ENCODE measurements around the gene SLF2.

Gene SLF2

DNA sequence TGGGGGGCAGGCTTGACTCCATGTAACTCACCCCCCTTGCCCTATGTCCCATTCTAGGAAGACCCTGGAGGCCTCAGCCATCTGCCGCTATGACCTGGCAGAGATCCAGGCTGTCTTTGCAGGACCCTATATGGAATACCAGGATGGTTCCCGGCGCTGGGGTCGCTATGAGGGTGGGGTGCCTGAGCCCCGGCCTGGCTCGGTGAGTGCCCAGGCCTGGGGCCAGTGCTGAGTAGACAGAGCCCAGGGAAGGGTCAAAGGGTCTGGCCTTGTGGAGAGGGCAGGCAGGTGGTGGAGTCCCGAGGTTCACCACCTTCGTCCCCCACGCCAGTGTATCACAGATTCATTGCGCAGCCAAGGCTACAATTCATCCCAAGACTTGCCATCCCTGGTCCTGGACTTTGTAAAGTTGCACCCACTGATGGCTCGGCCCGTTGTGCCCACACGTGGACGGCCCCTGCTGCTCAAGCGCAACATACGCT, 67.1 kb downstream of the SLF2 start:
- H3K4me1 ChIP-seq (ENCODE audit: low read length) = no peaks in the 10 kb centered on the region
- TF ChIP-seq EZH2phosphoT487 (IDR thresholded peaks at IDR 0.05; ENCODE audit: low read length) = no peak
- TF ChIP-seq, protein P1, sequence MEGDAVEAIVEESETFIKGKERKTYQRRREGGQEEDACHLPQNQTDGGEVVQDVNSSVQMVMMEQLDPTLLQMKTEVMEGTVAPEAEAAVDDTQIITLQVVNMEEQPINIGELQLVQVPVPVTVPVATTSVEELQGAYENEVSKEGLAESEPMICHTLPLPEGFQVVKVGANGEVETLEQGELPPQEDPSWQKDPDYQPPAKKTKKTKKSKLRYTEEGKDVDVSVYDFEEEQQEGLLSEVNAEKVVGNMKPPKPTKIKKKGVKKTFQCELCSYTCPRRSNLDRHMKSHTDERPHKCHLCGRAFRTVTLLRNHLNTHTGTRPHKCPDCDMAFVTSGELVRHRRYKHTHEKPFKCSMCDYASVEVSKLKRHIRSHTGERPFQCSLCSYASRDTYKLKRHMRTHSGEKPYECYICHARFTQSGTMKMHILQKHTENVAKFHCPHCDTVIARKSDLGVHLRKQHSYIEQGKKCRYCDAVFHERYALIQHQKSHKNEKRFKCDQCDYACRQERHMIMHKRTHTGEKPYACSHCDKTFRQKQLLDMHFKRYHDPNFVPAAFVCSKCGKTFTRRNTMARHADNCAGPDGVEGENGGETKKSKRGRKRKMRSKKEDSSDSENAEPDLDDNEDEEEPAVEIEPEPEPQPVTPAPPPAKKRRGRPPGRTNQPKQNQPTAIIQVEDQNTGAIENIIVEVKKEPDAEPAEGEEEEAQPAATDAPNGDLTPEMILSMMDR (IDR thresholded peaks at IDR 0.05; ENCODE audit: low read length) = no peak
- TF ChIP-seq EZH2 (optimal IDR thresholded peaks at IDR 0.05; ENCODE audit: low read depth, low read length) = no peak

DNA sequence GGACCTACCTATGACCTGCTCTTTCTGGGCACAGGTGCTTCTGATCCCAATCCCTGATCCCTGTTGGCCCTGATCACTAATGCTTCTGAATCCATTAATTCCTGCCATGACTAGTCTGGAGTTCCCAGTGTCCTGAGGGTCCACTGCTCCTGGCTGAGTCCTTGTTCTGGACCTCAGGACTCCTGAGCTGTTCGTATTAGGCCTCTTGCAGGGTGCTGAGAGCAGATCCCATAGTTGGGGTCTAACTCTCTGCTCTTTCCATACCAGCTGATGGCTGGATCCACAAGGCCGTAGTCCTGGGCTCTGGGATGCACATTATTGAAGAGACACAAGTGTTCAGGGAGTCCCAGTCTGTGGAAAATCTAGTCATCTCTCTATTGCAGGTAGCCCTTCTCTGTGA, 67.5 kb downstream of the SLF2 start:
- no peaks in the 10 kb centered on the region for H3K27me3 ChIP-seq (replicated peaks; ENCODE audit: insufficient read depth, low read length)
- no peak overlapping the region for H3K4me2 ChIP-seq (ENCODE audit: low read depth, low read length)
- no peak overlapping the region for H2AFZ ChIP-seq (ENCODE audit: low read length)
- no peak overlapping the region for H3K9ac ChIP-seq (ENCODE audit: low read length)
- H3K36me3 ChIP-seq (replicated peaks; ENCODE audit: insufficient read depth, low read length) = no peaks in the 10 kb centered on the region
- TF ChIP-seq EZH2 (optimal IDR thresholded peaks at IDR 0.05; ENCODE audit: low read depth, low read length) = no peak
- TF ChIP-seq, protein P1 (IDR thresholded peaks at IDR 0.05; ENCODE audit: low read length) = no peak
- H4K20me1 ChIP-seq (ENCODE audit: insufficient read depth, low read length) = no peaks in the 10 kb centered on the region
- no peaks in the 10 kb centered on the region for H3K9me3 ChIP-seq (replicated peaks; ENCODE audit: insufficient read depth, low read length)
- no peak overlapping the region for H3K27ac ChIP-seq (ENCODE audit: low read length)
- H3K4me1 ChIP-seq (ENCODE audit: low read length) = no peaks in the 10 kb centered on the region
- no peak overlapping the region for H3K4me3 ChIP-seq (ENCODE audit: low read length)
- H3K9me2 ChIP-seq (replicated peaks; ENCODE audit: insufficient read depth, low read length) = no peaks in the 10 kb centered on the region
- H3K79me2 ChIP-seq (ENCODE audit: low read length) = no peaks in the 10 kb centered on the region
- DNase-seq = no peak
- H3F3A ChIP-seq (ENCODE audit: insufficient read depth, low read length) = no peaks in the 10 kb centered on the region

More for the DNA sequence above, 67.1 kb downstream of the SLF2 start:
- Histone ChIP-seq H3K4me3 (ENCODE audit: low read length) (no peak overlapping the region), H4K20me1 (ENCODE audit: insufficient read depth, low read length) (no peaks in the 10 kb centered on the region), H3F3A (ENCODE audit: insufficient read depth, low read length) (no peaks in the 10 kb centered on the region), H3K9ac (ENCODE audit: low read length) (no peak overlapping the region), H3K27ac (ENCODE audit: low read length) (no peak overlapping the region), H3K27me3 (replicated peaks; ENCODE audit: insufficient read depth, low read length) (no peaks in the 10 kb centered on the region), H3K4me2 (ENCODE audit: low read depth, low read length) (no peak overlapping the region), H2AFZ (ENCODE audit: low read length) (no peak overlapping the region), H3K9me2 (replicated peaks; ENCODE audit: insufficient read depth, low read length) (no peaks in the 10 kb centered on the region), H3K79me2 (ENCODE audit: low read length) (no peaks in the 10 kb centered on the region), H3K9me3 (replicated peaks; ENCODE audit: insufficient read depth, low read length) (no peaks in the 10 kb centered on the region), H3K36me3 (replicated peaks; ENCODE audit: insufficient read depth, low read length) (no peaks in the 10 kb centered on the region)
- DNase-seq = no peak

DNA sequence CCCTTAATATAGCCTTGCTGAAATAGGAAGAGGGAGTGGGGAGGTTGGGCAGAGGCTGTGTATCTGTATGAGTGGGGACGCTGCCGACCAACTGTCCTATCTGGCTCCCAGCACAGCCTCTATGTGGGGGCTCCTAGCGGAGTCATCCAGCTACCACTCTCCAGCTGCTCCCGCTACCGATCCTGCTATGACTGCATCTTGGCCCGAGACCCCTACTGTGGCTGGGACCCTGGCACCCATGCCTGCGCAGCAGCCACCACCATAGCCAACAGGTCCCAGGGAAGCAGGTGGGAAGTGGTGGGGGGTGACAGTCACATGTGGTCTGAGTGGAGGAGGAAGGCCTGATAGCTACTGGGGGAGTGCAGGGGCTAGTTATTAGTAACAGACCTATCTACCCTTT, 67.9 kb downstream of the SLF2 start:
- TF ChIP-seq, protein P1 (IDR thresholded peaks at IDR 0.05; ENCODE audit: low read length) = no peak
- TF ChIP-seq EZH2phosphoT487 (IDR thresholded peaks at IDR 0.05; ENCODE audit: low read length) = no peak
- no peak for TF ChIP-seq EZH2 (optimal IDR thresholded peaks at IDR 0.05; ENCODE audit: low read depth, low read length)
- DNase-seq = no peak
- Histone ChIP-seq H4K20me1 (ENCODE audit: insufficient read depth, low read length) (no peaks in the 10 kb centered on the region), H3F3A (ENCODE audit: insufficient read depth, low read length) (no peaks in the 10 kb centered on the region), H3K36me3 (replicated peaks; ENCODE audit: insufficient read depth, low read length) (no peaks in the 10 kb centered on the region), H3K9me3 (replicated peaks; ENCODE audit: insufficient read depth, low read length) (no peaks in the 10 kb centered on the region), H3K4me3 (ENCODE audit: low read length) (no peak overlapping the region), H3K4me2 (ENCODE audit: low read depth, low read length) (no peak overlapping the region), H3K9ac (ENCODE audit: low read length) (no peak overlapping the region), H3K27ac (ENCODE audit: low read length) (no peak overlapping the region), H3K4me1 (ENCODE audit: low read length) (no peaks in the 10 kb centered on the region), H3K79me2 (ENCODE audit: low read length) (peaks cover under 1% of the 10 kb centered on the region; the same call in 1 of the 2 replicates), H3K9me2 (replicated peaks; ENCODE audit: insufficient read depth, low read length) (no peaks in the 10 kb centered on the region), H3K27me3 (replicated peaks; ENCODE audit: insufficient read depth, low read length) (no peaks in the 10 kb centered on the region), H2AFZ (ENCODE audit: low read length) (no peak overlapping the region)
